HS-27A (cell line): ENCODE results near the gene GP1BA.
"Not testable (repeated sequence)": the region's sequence is repeated elsewhere in the genome, so short reads cannot be mapped to it uniquely, and the experiment has no call there.

Source experiments
- DNase-seq: peaks from one replicate; pipeline ENCODE4 v3.0.0-alpha.2; 2012; ENCODE audit warnings: low read depth, missing footprints

Gene GP1BA

DNA sequence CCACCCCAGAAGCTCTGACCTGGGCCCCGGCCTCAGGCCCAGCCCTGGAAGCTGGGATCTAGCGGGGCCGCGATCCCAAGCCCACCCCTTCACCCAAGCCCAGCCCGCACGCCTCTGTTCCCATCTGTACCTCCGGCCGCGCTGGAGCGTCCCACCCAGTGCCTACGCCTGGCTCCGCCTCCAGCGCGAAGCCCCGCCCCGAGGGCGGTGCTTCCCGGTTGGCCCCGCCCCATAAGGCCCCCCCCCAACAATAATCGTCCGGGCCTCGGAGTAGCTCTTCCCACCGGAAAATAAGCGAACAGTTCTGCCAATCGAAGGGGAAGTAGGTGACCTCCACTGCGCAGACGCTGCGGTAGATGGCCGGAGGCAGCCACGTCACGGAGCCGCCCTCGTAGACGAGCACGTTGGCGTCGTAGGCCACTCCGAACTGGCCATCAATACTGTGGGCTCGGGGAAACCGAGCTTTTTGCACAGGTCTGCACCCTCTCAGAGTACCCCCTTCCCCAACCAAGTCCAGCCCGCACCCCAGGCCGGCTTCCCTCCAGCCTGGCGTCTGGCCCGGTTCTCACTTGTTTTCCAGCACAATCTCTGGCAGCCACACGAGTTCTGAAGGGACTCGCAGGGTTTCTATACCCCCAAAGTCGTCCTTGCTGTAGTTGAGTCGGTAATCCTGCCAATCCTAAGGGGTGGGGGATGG is 30.3 kb upstream of the GP1BA start:
- DNase-seq, result no peak

DNA sequence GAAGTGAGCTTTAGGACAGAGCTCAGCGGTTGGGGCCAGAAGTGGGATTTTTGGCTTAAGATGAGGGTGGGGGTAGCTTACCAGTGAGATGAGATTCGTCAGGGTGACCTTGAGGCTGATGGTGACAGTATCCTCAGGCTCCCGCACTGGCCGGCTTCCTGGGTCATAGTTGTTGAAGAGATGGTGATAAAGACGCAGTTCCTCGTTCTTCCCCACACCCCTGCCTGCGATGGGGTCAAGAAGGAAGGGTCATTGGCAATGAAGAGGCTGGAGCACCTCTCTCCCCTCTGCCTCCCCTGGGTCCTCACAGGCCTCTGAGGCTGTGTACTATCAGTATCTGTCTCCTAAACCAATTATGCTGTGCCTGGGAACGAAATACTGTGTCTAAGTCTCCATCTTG is 29.5 kb upstream of the GP1BA start:
- DNase-seq, result no peak

DNA sequence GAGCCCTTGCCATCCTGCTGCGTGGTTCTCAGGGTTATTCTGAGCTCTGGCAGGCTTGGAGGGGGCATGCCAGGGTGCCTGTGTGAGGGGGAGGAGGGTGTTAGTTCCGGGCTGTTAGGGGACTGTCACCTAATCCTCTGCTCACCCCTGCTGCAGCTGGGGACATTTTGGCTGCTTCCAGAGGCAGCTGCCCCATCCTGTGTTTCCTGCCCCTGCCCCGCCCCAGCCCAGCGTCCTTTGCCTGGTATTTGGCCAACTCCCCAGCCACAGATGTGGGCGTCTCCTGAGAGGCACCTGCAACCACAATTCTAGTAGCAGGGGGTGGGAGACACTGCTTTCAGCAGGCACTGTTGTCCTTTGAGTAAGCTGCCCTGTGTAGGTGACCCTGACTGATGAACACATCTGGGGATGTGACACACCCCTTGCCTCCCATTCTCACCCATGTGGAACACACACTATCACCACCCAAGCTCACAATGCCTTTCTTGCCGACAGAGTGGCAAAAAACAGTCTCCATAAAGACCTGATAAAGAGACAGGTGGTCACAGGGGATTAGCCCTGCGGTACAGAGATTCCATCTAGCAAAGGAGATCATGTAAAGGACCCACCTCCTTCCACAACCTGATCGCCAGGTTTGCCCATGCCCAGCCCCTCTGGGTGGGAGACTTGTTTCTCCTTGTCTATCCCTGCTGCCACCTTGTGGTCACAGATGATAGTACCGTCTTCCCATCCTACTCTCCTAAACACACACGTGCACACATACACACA is 28.8 kb upstream of the GP1BA start, which contains the start of gene CHRNE:
TSS of gene CHRNE (minus strand) at position 48 of the 768 bp plus-strand sequence. CDS start at position 13, 35 bp downstream.
- peak; percentile 7 for DNase-seq

DNA sequence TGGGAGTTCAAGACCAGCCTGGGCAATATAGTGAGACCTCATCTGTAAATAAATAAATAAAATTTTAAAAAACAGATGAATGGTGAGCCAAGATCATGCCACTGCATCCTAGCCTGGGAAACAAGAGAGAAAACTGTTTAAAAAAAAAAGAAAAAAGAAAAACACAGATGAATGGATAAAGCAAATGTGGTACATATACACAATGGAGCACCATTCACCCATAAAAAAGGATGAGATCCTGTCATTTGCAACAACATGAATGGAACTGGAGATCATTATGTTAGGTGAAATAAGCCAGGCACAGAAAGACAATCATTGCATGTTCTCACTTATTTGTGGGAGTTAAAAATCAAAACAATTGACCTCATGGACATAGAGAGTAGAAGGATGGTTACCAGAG is 25.4 kb upstream of the GP1BA start:
- not testable (repeated sequence) for DNase-seq

DNA sequence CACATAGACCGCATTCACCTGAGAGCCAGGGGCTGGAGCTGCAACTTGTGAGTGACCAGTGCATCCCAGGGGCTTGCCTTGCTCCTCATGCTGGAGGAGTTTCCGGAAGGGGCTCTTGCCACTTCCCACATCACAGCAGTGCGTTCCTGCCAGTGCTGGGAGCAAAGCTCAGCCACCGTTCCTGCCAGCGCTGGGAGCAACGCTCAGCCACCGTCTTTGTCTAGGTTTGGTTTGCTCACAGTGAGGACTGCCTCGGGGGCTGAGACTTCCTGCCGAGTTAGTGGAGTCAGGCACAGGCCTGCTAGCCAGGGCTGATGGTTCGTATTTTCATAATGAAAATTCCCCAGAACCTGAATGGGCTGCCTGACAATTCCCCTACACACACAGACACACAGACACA is 23.8 kb upstream of the GP1BA start:
- no peak for DNase-seq

DNA sequence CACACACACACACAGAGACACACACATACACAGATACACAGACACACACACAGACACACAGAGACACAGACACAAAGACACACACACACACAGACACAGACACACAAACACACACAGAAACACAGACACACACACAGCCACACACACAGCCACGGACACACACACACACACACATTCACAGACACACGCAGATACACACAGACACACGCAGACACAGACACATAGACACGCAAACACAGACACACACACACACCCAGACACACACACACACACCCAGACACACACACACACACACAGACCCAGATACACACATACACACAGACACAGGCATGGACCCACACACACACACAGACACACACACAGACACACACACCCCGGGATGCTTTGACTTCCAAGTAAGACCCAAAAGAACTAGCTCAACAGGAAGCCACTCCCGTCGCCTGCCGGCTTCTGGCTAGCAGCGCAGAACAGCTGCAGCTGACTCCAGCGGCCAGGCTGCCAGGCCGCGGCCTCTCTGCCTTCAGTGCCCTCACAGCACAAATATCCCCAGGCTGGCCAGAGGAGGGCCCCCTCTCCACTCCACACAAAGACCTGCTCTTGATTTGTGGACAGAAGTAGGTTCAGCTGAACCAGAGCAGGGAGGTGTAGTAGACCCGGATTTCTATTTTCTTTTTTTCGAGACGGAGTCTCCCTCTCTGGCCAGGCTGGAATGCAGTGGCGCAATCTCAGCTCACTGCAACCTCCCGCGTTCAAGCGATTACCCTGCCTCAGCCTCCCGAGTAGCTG is 23.2 kb upstream of the GP1BA start:
- peak; percentile 45 for DNase-seq

DNA sequence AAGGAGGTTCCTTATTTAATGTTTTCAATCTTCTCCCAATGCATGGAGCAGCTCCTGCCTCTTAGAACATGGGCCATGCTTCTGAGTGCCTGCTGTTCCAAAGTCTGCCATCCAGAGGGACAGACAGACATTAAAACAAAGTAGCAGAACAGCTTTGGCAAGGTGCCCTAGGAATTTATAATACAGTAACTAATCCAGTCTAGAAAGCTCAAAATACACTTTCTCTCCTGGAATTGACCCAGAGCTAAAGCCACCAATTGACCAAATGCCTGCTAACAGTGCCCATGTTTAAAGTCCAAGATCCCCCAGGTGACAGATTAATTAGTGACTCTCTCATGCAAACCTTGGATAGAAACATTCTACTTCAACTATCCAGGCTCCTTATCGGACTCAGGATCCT is 18.1 kb upstream of the GP1BA start:
- no peak for DNase-seq

DNA sequence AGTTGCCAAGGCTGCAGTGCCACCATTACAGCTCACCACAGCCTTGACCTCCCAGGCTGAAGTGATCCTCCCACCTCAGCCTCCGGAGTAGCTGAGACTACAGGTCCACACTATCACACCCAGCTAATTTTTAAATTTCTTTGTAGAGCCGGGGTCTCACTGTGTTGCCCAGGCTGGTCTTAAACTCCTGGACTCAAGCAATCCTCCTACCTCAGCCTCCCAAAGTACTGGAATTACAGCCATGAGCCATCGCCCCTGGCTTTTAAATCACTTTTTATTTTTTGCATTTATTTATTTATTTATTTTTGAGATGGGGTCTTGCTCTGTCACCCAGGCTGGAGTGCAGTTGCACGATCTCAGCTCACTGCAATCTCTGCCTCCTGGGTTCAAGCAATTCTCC is 17.5 kb upstream of the GP1BA start:
- not testable (repeated sequence) for DNase-seq

DNA sequence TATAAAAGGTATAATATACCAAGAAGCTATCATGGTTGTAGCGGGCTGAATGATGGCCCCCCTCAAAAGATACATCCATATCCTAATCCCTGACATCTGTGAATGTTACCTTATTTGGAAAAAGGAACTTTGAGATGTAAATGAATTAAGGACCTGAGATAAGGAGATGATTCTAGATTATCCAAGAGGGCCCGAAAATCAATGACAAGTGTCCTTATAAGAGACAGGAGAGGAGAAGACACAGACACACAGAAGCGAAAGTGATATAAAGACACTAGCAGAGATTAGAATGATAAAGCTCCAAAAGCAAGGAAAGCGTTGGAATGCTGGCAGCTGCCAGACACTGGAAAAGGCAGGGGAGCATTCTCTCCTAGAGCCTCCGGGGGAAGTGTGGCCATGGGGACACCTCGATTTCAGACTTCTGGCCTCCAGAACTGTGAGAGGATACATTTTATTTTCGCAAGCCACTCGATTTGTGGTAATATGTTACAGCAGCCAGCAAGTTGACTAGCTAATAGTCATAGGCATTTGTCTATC is 12.5 kb upstream of the GP1BA start:
- no peak for DNase-seq

DNA sequence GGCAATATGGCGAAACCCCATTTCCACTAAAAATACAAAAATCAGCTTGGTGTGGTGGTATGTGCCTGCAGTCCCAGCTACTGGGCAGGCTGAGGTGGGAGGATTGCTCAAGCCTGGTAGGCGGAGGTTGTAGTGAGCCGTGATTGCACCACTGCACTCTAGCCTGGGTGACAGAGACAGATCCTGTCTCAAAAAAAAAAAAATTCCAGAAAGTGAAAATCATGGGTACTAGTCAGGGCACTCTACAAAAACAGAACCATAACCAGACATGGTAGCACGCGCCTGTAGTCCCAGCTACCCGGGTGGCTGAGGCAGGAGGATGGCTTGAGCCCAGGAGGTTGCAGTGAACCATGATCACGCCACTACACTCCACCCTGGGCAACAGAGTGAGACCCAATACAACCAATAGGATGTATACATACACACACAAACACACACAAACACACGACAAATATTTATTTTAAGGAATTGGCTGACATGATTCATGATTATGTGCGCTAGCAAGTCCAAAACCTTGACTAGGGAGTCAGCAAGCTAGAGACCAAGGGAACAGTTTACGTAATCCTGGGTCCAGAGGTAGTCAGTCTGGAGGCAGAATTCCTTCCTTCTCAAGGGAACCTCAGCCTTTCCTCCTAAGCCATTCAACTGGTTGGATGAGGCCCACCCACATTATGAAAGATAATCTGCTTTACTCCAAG is 11.6 kb upstream of the GP1BA start:
- no peak for DNase-seq

DNA sequence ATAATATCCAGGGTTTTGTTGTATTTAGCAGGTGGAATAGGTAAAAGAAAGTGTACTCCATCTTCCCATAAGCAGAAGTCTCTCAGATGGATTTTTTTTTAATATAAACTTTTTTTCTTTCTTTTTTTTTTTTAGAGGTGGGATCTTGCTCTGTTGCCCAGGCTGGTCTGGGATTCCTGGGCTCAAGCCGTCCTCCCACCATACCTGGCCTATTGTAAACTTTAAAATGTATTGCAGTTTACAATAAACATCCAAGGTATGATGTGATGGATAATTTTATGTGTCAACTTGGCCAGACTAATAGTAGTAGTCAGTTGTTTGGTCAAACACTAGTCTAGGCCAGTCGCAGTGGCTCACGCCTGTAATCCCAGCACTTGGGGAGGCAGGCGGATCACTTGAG is 10.8 kb upstream of the GP1BA start:
- DNase-seq, result no peak

DNA sequence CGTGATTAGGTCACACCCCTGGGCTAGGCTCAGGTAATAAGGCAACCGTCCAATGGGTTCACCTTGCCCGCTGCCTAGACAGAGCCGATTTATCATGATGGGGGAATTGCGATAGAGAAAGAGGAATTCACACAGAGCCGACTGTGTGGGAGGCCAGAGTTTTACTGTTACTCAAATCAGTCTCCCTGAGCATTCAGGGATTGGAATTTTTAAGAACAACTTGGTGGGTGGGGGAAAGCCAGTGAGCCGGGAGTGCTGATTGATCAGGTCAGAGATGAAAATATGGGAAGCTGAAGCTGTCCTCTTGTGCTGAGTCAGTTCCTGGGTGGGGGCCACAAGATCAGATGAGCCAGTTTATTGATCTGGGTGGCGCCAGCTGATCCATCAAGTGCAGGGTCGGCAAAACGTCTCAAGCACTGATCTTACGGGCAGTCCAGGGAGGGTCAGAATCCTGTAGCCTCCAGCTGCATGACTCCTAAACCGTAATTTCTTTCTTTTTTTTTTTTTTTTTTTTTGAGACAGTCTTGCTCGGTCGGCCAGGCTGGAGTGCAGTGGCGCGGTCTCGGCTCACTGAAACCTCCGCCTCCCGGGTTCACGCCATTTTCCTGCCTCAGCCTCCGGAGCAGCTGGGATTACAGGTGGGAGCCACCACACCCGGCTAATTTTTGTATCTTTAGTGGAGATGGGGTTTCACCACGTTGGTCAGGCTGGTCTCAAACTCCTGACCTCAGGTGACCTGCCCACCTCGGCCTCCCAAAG is 5.3 kb upstream of the GP1BA start:
- DNase-seq, result not testable (repeated sequence)

DNA sequence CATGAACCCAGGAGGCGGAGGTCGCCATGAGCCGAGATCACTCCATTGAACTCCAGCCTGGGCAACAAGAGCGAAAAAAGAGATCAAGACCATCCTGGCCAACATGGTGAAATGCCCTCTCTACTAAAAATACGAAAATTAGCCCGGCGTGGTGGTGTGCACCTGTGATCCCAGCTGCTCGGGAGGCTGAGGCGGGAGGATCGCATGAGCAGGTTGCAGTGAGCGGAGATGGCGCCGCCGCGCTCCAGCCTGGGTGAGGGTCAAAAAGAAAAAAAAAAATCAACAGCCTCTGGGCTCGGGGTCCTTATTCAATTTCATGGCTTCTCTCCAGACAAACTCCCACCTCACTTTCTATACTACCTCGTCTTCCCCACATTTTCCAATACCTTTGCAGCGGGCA is 3.2 kb upstream of the GP1BA start:
- DNase-seq, result no peak

DNA sequence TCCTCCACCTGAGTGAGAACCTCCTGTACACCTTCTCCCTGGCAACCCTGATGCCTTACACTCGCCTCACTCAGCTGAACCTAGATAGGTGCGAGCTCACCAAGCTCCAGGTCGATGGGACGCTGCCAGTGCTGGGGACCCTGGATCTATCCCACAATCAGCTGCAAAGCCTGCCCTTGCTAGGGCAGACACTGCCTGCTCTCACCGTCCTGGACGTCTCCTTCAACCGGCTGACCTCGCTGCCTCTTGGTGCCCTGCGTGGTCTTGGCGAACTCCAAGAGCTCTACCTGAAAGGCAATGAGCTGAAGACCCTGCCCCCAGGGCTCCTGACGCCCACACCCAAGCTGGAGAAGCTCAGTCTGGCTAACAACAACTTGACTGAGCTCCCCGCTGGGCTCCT is 679 bp downstream of the GP1BA start:
- DNase-seq, result no peak

DNA sequence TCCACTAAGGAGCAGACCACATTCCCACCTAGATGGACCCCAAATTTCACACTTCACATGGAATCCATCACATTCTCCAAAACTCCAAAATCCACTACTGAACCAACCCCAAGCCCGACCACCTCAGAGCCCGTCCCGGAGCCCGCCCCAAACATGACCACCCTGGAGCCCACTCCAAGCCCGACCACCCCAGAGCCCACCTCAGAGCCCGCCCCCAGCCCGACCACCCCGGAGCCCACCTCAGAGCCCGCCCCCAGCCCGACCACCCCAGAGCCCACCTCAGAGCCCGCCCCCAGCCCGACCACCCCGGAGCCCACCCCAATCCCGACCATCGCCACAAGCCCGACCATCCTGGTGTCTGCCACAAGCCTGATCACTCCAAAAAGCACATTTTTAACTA is 1.6 kb downstream of the GP1BA start:
- DNase-seq, result no peak

DNA sequence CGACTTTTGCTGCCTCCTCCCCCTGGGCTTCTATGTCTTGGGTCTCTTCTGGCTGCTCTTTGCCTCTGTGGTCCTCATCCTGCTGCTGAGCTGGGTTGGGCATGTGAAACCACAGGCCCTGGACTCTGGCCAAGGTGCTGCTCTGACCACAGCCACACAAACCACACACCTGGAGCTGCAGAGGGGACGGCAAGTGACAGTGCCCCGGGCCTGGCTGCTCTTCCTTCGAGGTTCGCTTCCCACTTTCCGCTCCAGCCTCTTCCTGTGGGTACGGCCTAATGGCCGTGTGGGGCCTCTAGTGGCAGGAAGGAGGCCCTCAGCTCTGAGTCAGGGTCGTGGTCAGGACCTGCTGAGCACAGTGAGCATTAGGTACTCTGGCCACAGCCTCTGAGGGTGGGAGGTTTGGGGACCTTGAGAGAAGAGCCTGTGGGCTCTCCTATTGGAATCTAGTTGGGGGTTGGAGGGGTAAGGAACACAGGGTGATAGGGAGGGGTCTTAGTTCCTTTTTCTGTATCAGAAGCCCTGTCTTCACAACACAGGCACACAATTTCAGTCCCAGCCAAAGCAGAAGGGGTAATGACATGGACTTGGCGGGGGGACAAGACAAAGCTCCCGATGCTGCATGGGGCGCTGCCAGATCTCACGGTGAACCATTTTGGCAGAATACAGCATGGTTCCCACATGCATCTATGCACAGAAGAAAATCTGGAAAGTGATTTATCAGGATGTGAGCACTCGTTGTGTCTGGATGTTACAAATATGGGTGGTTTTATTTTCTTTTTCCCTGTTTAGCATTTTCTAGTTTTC is 2.3 kb downstream of the GP1BA start:
- DNase-seq, result no peak

DNA sequence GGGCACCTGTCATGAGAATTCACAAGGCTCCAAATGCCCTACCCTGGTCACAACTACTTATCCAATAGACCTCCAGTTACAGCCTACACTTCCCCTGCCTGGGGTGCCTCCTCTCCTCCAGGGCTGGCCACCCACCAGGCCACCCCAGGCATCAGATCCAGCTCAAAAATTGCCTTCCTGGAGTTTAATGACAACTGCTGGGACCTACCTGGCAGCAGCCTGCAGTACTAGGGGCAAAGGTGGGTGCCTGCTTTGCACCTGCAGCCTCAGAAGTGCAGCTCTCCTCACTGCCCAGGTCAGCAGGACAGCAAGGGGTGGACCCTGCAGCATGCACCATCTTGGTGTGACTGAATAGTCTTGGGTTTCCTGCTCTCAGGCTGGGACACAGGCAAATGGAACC is 3.6 kb downstream of the GP1BA start:
- no peak for DNase-seq

DNA sequence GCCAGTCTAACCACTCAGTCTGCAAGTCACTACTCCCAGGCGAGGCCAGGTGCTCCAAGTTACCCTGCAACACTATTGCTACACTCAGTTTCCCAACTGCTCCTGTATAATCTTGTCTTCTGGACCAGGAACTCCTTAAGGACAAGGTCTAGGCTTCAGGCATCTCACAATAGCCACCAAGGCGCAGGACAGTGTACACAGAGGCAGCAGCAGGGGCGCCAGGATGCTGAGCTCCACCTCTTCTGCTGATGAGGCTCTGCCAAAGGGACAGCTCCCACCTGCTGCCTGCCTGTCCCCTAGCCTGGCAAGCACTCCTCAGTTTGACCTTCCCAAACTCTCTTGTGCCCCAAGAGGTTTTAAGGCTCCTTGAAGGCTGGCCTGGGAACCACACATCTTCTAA is 4.4 kb downstream of the GP1BA start:
- no peak for DNase-seq

DNA sequence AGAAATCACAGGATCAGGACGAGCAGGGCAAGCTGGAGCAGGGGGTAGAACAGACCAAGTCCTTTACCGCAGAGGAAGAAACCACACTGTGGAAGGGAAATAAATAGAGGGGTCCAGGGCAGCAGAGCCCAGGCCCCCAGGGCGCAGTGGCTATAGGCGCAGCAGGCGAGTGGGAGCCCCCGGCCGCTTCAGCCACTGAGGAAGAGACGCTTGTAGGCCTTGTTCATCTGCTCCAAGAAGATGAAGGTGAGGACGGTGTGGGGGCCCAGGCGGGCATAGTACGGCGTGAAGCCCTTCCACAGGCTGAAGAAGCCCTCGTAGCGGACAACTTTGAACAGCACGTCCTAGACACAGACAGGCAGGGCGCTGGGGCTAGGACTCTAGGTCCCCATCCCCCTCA is 5.5 kb downstream of the GP1BA start:
- DNase-seq, result no peak

DNA sequence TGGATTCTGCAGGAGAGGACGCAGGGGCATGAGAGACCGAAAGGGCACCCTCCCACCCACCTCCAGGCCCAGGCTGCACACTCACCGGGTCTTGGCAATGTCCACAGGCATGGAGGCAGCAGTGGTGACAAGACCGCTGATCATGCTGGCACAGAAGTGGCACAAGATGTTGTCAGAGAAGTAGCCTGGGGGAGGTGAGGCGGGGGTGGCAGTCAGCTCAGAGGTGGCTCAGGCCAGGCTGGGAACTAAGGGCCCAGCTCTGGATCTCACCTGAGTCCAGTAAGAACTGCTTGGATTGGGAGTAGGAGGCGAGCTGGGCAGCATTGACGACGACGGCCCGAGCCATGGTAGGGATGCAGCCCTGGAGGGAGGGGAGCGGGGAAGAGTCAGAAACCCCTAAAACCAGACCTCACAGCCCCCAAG is 6.0 kb downstream of the GP1BA start:
- DNase-seq, result no peak
